ENCODE results near the gene OR51G1. TPM values are rescaled to one million over a fixed set of nuclear protein-coding genes. Genes with fewer than 3 reads are reported as not detected.

OR51G1 gene
- total RNA-seq, 2 donors from 2014 or later = not detected

DNA sequence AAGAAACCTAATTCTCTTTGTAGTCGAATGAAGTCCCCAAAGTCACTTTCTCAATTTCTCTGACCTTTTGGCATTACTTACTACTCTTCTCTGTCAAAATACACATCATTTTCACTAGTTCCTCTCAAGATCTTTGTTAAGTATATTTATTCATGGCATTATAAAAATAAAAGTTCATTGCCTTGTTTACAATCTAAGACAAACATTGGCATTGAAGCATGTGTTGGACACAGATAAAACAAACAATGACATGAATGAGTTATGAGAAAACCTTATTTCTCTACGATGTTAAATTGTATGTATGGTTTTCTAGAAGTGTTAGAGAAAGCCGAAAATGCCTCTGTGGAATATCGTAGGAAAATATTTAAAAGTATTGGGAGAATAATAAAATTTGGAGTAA is 8.6 kb upstream of the OR51G1 start:
- Mint-ChIP-seq H3K9me3 (no peaks in the 10 kb centered on the region), H3K36me3 (ENCODE audit: low read depth) (no peaks in the 10 kb centered on the region), H3K27ac (no peak overlapping the region), H3K4me3 (no peak overlapping the region), H3K27me3 (ENCODE audit: insufficient read depth) (peaks cover 1% of the 10 kb centered on the region), H3K4me1 (no peaks in the 10 kb centered on the region)
- Histone ChIP-seq H3K9ac (ENCODE audit: extremely low read depth, low read length, poor library complexity, severe bottlenecking) (no peak overlapping the region), H3K4me3 (ENCODE audit: low read length) (no peak overlapping the region), H3K36me3 (ENCODE audit: control insufficient read depth, insufficient read depth, low read length) (no peaks in the 10 kb centered on the region), H3K9me3 (ENCODE audit: control insufficient read depth, low read length) (no peaks in the 10 kb centered on the region), H3K27ac (ENCODE audit: low read depth, low read length) (no peak overlapping the region), H3K27me3 (ENCODE audit: control insufficient read depth, insufficient read depth, low read length, poor library complexity, severe bottlenecking) (peaks cover 5% of the 10 kb centered on the region), H3K4me1 (ENCODE audit: control insufficient read depth, insufficient read depth, low read length) (no peaks in the 10 kb centered on the region)
- 93 to 100% methylated on average over 4 of the region's 4 CpGs for WGBS, 2 experiments (ENCODE audit: insufficient coverage in 1 of 2, insufficient read length in 1 of 2)
- TF ChIP-seq, protein P1, sequence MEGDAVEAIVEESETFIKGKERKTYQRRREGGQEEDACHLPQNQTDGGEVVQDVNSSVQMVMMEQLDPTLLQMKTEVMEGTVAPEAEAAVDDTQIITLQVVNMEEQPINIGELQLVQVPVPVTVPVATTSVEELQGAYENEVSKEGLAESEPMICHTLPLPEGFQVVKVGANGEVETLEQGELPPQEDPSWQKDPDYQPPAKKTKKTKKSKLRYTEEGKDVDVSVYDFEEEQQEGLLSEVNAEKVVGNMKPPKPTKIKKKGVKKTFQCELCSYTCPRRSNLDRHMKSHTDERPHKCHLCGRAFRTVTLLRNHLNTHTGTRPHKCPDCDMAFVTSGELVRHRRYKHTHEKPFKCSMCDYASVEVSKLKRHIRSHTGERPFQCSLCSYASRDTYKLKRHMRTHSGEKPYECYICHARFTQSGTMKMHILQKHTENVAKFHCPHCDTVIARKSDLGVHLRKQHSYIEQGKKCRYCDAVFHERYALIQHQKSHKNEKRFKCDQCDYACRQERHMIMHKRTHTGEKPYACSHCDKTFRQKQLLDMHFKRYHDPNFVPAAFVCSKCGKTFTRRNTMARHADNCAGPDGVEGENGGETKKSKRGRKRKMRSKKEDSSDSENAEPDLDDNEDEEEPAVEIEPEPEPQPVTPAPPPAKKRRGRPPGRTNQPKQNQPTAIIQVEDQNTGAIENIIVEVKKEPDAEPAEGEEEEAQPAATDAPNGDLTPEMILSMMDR (conservative IDR thresholded peaks at IDR 0.05) = no peak
- no peak for DNase-seq

DNA sequence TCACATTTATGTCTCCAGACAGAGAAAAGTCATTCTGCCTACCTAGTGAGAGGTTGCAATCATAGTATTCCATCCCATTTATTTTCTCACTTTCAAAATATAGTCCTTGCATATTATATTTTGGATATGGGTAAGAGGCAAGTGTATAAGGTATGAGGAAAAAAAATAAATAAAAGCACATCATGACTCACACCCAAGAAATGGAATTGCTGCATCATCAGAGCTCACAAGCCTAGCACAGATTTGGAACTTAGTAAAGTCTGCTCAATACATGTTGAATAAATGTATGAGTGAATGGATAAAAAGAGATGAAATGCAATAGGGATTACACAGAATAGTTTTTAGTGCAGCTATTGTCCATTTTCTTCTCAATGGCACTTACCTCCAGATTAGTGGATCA is 2.5 kb upstream of the OR51G1 start:
- TF ChIP-seq, protein P1 (conservative IDR thresholded peaks at IDR 0.05) = no peak
- Histone ChIP-seq H3K4me3 (ENCODE audit: low read length) (no peak overlapping the region), H3K4me1 (ENCODE audit: control insufficient read depth, insufficient read depth, low read length) (no peaks in the 10 kb centered on the region), H3K36me3 (ENCODE audit: control insufficient read depth, insufficient read depth, low read length) (no peaks in the 10 kb centered on the region), H3K9ac (ENCODE audit: extremely low read depth, low read length, poor library complexity, severe bottlenecking) (no peak overlapping the region), H3K9me3 (ENCODE audit: control insufficient read depth, low read length) (no peaks in the 10 kb centered on the region), H3K27ac (ENCODE audit: low read depth, low read length) (no peak overlapping the region), H3K27me3 (ENCODE audit: control insufficient read depth, insufficient read depth, low read length, poor library complexity, severe bottlenecking) (no peaks in the 10 kb centered on the region)
- Mint-ChIP-seq H3K27me3 (ENCODE audit: insufficient read depth) (peaks cover 13% of the 10 kb centered on the region), H3K27ac (no peak overlapping the region), H3K4me1 (no peaks in the 10 kb centered on the region), H3K4me3 (no peak overlapping the region), H3K9me3 (no peaks in the 10 kb centered on the region), H3K36me3 (ENCODE audit: low read depth) (no peaks in the 10 kb centered on the region)
- no peak for DNase-seq

DNA sequence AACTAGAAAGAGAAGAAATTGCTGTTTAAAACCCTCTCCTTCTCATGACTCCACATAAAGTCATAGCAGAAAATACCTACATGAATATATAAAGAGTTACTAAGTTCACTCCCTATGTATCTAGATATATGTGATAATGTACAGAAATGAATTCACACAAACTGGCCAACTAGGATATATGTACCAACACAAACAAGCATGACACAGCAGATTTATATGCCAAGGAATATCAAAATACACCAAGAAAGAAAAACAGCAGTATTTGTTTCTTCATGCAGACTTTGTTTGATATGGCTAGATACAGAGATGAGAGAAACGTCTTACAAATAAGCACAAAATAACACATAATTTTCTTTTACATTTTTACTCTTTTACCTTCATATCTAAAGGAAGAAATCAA is 1.8 kb downstream of the OR51G1 start:
- no peaks in the 10 kb centered on the region for H3K9me3 ChIP-seq (ENCODE audit: control insufficient read depth, low read length)
- Mint-ChIP-seq H3K4me1 (no peaks in the 10 kb centered on the region), H3K36me3 (ENCODE audit: low read depth) (no peaks in the 10 kb centered on the region), H3K27me3 (ENCODE audit: insufficient read depth) (peaks cover 13% of the 10 kb centered on the region), H3K9me3 (no peaks in the 10 kb centered on the region), H3K4me3 (no peak overlapping the region), H3K27ac (no peak overlapping the region)
- DNase-seq = no peak
- TF ChIP-seq, protein P1 (conservative IDR thresholded peaks at IDR 0.05) = no peak
- no peak overlapping the region for H3K4me3 ChIP-seq (ENCODE audit: low read length)
- no peaks in the 10 kb centered on the region for H3K4me1 ChIP-seq (ENCODE audit: control insufficient read depth, insufficient read depth, low read length)
- WGBS, 2 experiments (ENCODE audit: insufficient coverage in 1 of 2, insufficient read length in 1 of 2) = 81 to 100% methylated on average over 1 of the region's 1 CpG
- no peak overlapping the region for H3K27ac ChIP-seq (ENCODE audit: low read depth, low read length)
- no peak overlapping the region for H3K9ac ChIP-seq (ENCODE audit: extremely low read depth, low read length, poor library complexity, severe bottlenecking)
- H3K27me3 ChIP-seq (ENCODE audit: control insufficient read depth, insufficient read depth, low read length, poor library complexity, severe bottlenecking) = no peaks in the 10 kb centered on the region
- no peaks in the 10 kb centered on the region for H3K36me3 ChIP-seq (ENCODE audit: control insufficient read depth, insufficient read depth, low read length)

Data from endodermal cell (in vitro differentiated cells).